PC-9 (cell line): ENCODE data around the gene PRSS48. TPM values are rescaled to one million over a fixed set of nuclear protein-coding genes. Genes with fewer than 3 reads are reported as not detected.
"Not testable (repeated sequence)": the region's sequence is repeated elsewhere in the genome, so short reads cannot be mapped to it uniquely, and the experiment has no call there.

Source experiments
- BruUV-seq: library from RNA; stranded (reverse); fragments of 400-500 nt; replicated peaks from 2 replicates; lab custom pipeline; 2021; lab: Mats Ljungman, UMichigan
- CTCF ChIA-PET: fragments of 300-600 bp; sonication (Branson Sonifier 250); formaldehyde crosslinking; loops from one replicate; lab custom pipeline; 2022; ENCODE audit warnings: antibody characterized with exemption; lab: Charles Lee
- POLR2A ChIA-PET: fragments of 300-600 bp; sonication (Branson Sonifier 250); formaldehyde crosslinking; loops from one replicate; lab custom pipeline; 2022; ENCODE audit warnings: antibody characterized with exemption; ENCODE audit not compliant: unreplicated experiment; lab: Charles Lee
- DNase-seq, 2 experiments: peaks; one replicate each; pipeline versions ENCODE4 v3.0.0 to v3.0.0-alpha.2; 2015 to 2022; ENCODE audit warnings: mixed read lengths in 1 of 2
- H2AFZ ChIP-seq: fragments of 200-600 bp; sonication (generic); 2 replicates; pipeline ENCODE4 v1.8.1; 2017; ENCODE audit warnings: antibody characterized with exemption
- H3F3A ChIP-seq: fragments of 200-600 bp; sonication (generic); 2 replicates; pipeline ENCODE4 v1.8.1; 2017; ENCODE audit warnings: antibody characterized with exemption, mild to moderate bottlenecking, low read depth; ENCODE audit not compliant: insufficient read depth
- H3K27ac ChIP-seq: fragments of 200-600 bp; sonication (generic); 2 replicates; pipeline ENCODE4 v1.6.1; 2016; ENCODE audit warnings: mixed run types
- H3K27me3 ChIP-seq: fragments of 200-600 bp; sonication (generic); 2 replicates; pipeline ENCODE4 v1.6.1; 2016; ENCODE audit warnings: low read depth, mixed run types; ENCODE audit not compliant: insufficient read depth
- H3K36me3 ChIP-seq: fragments of 200-600 bp; sonication (generic); 2 replicates; pipeline ENCODE4 v1.6.1; 2016; ENCODE audit warnings: low read depth, mixed run types
- H3K4me1 ChIP-seq: fragments of 200-600 bp; sonication (generic); replicated peaks from 2 replicates; pipeline ENCODE4 v1.6.1; 2016; ENCODE audit warnings: mixed run types; ENCODE audit not compliant: insufficient read depth
- H3K4me2 ChIP-seq: fragments of 200-600 bp; sonication (generic); 2 replicates; pipeline ENCODE4 v1.6.1; 2017; ENCODE audit warnings: mixed run types
- H3K4me3 ChIP-seq: fragments of 200-600 bp; sonication (generic); 2 replicates; pipeline ENCODE4 v1.6.1; 2016; ENCODE audit warnings: mixed run types
- H3K79me2 ChIP-seq: fragments of 200-600 bp; sonication (generic); 2 replicates; pipeline ENCODE4 v1.6.1; 2017; ENCODE audit warnings: low read depth, mixed run types
- H3K9me2 ChIP-seq: fragments of 200-600 bp; sonication (generic); 2 replicates; pipeline ENCODE4 v1.8.1; 2017; ENCODE audit warnings: mild to moderate bottlenecking; ENCODE audit not compliant: insufficient read depth
- H3K9me3 ChIP-seq: fragments of 200-600 bp; sonication (generic); 2 replicates; pipeline ENCODE4 v1.8.1; 2016; ENCODE audit warnings: low read depth; ENCODE audit not compliant: insufficient read depth
- H4K20me1 ChIP-seq: fragments of 200-600 bp; sonication (generic); 2 replicates; pipeline ENCODE4 v1.8.1; 2017; ENCODE audit not compliant: insufficient read depth
- CTCF ChIP-seq: fragments of 200-600 bp; sonication (generic); conservative IDR thresholded peaks from 2 replicates; pipeline ENCODE4 v1.6.1; 2017; ENCODE audit warnings: mixed run types, antibody characterized with exemption, mild to moderate bottlenecking, moderate library complexity
- EZH2 ChIP-seq: fragments of 200-600 bp; sonication (generic); IDR thresholded peaks from 2 replicates; pipeline ENCODE4 v1.8.0; 2017; ENCODE audit warnings: antibody characterized with exemption, low read depth
- intact Hi-C: fragments of 100-400 bp; cut with micrococcal nuclease; formaldehyde crosslinking; loops from one replicate; pipeline ENCODE4 v1.10.0; 2022; ENCODE audit not compliant: unreplicated experiment
- total RNA-seq: library from RNA; stranded (reverse); gene quantifications from 2 replicates; pipeline ENCODE4 v1.2.3, GENCODE V29; 2021

PRSS48 gene
- total RNA-seq, 1 experiment from 2014 or later = not detected

- CTCF ChIA-PET = no interaction called here
- Histone ChIP-seq H3K4me2 (no peak overlapping the region; the same call in 1 of the 2 replicates), H3K79me2 (peaks cover 79% of the 10 kb centered on the region)
Observed at GRCh38 chr4:151321586-151321985, 44.6 kb downstream of the PRSS48 start.

GRCh38 chr4:151322161-151322560 is 45.2 kb downstream of the PRSS48 start:
- H3K27me3 ChIP-seq, H3K36me3 ChIP-seq, H3K27ac ChIP-seq, DNase-seq, H3F3A ChIP-seq, POLR2A ChIA-PET, H3K9me3 ChIP-seq, BruUV-seq, H2AFZ ChIP-seq, H4K20me1 ChIP-seq, intact Hi-C loops, H3K4me3 ChIP-seq, H3K9me2 ChIP-seq: not testable (repeated sequence)
- Histone ChIP-seq H3K79me2 (peaks cover 74% of the 10 kb centered on the region), H3K4me1 (peaks cover 25% of the 10 kb centered on the region), H3K4me2 (peak overlapping the region; percentile 78)
- CTCF ChIA-PET = interaction anchor here (0.6 kb wide), 1 partner anchor 399 kb away, joined by 5 read pairs; no protein-coding TSS in a partner anchor

More at GRCh38 chr4:151321586-151321985, 44.6 kb downstream of the PRSS48 start:
- TF ChIP-seq CTCF (no peak), EZH2 (no peak)
- intact Hi-C loops = no loop called here
- no peaks in the 10 kb centered on the region for H4K20me1 ChIP-seq
- peaks cover 8% of the 10 kb centered on the region for H3F3A ChIP-seq
- no peaks in the 10 kb centered on the region for H3K27me3 ChIP-seq
- DNase-seq = no peak
- no peaks in the 10 kb centered on the region for H3K36me3 ChIP-seq
- no peak overlapping the region for H2AFZ ChIP-seq
- BruUV-seq = no TSS peak
- H3K4me3 ChIP-seq = no peak overlapping the region
- no peak overlapping the region for H3K27ac ChIP-seq
- POLR2A ChIA-PET = no interaction called here
- H3K4me1 ChIP-seq = peaks cover 31% of the 10 kb centered on the region
- no peaks in the 10 kb centered on the region for H3K9me3 ChIP-seq
- H3K9me2 ChIP-seq = no peaks in the 10 kb centered on the region

GRCh38 chr4:151322570-151322969 is 45.6 kb downstream of the PRSS48 start:
- H3K9me2 ChIP-seq = no peaks in the 10 kb centered on the region
- no peak overlapping the region for H3K27ac ChIP-seq
- intact Hi-C loops = no loop called here
- H3K4me2 ChIP-seq = peak overlapping the region; percentile 78
- ChIA-PET POLR2A (no interaction called here), CTCF (interaction anchor here (0.6 kb wide), 1 partner anchor 398 kb away, joined by 5 read pairs; no protein-coding TSS in a partner anchor)
- no peaks in the 10 kb centered on the region for H3K27me3 ChIP-seq
- peaks cover 8% of the 10 kb centered on the region for H3F3A ChIP-seq
- no TSS peak for BruUV-seq
- peak overlapping the region; percentile 67; the same call in 1 of the 2 replicates for H3K4me3 ChIP-seq
- H3K9me3 ChIP-seq = no peaks in the 10 kb centered on the region
- no peaks in the 10 kb centered on the region for H4K20me1 ChIP-seq
- peaks cover 24% of the 10 kb centered on the region for H3K4me1 ChIP-seq
- no peak for DNase-seq
- H2AFZ ChIP-seq = no peak overlapping the region
- TF ChIP-seq EZH2 (no peak), CTCF (no peak)
- H3K79me2 ChIP-seq = peaks cover 70% of the 10 kb centered on the region
- no peaks in the 10 kb centered on the region for H3K36me3 ChIP-seq

- peak overlapping the region; percentile 93 for H3K27ac ChIP-seq
- H3K9me3 ChIP-seq = no peaks in the 10 kb centered on the region
- H3K4me3 ChIP-seq = peak overlapping the region; percentile 67
- H2AFZ ChIP-seq = no peak overlapping the region
- BruUV-seq = no TSS peak
- TF ChIP-seq EZH2 = no peak
- CTCF ChIA-PET = no interaction called here
- no peaks in the 10 kb centered on the region for H3K36me3 ChIP-seq
- DNase-seq = no peak
- peak overlapping the region; percentile 78 for H3K4me2 ChIP-seq
- no peaks in the 10 kb centered on the region for H4K20me1 ChIP-seq
- H3K27me3 ChIP-seq = no peaks in the 10 kb centered on the region
- peaks cover 25% of the 10 kb centered on the region for H3K4me1 ChIP-seq
- intact Hi-C loops = loop anchor here (2.0 kb wide), 1 partner anchor 129 kb away; no protein-coding TSS in a partner anchor
- POLR2A ChIA-PET = no interaction called here
- peaks cover 59% of the 10 kb centered on the region for H3K79me2 ChIP-seq
- no peaks in the 10 kb centered on the region for H3K9me2 ChIP-seq
- H3F3A ChIP-seq = peaks cover 8% of the 10 kb centered on the region
Observed at GRCh38 chr4:151323667-151324066, 46.7 kb downstream of the PRSS48 start.
